T-helper 2 cell (primary cell): Measurements from ENCODE around the gene SUSD1.

Source experiments
- DNase-seq, 5 experiments: peaks; one replicate each; pipeline versions ENCODE4 v3.0.0 to v3.0.0-alpha.2; 2012 to 2022

SUSD1 gene

GRCh38 chr9:112007575-112008240, 167.4 kb downstream of the SUSD1 start:
- DNase-seq = no peak

GRCh38 chr9:112006361-112007020, 168.6 kb downstream of the SUSD1 start:
- no peak for DNase-seq

GRCh38 chr9:112005939-112006338, 169.2 kb downstream of the SUSD1 start:
- DNase-seq = no peak

GRCh38 chr9:112003538-112003937, 171.6 kb downstream of the SUSD1 start:
- DNase-seq = no peak

GRCh38 chr9:112002847-112003457, 172.1 kb downstream of the SUSD1 start:
- DNase-seq = no peak

- DNase-seq = peak in 2 of 5 experiments; percentile 9 to 64
Observed at GRCh38 chr9:112002131-112002846, 172.8 kb downstream of the SUSD1 start.

- no peak for DNase-seq
Observed at GRCh38 chr9:112000743-112001142, 174.4 kb downstream of the SUSD1 start.

- DNase-seq = no peak
Observed at GRCh38 chr9:111999319-111999718, 175.8 kb downstream of the SUSD1 start.

- DNase-seq = no peak
Observed at GRCh38 chr9:111997831-111998230, 177.3 kb downstream of the SUSD1 start.

GRCh38 chr9:111994831-111995458, 180.2 kb downstream of the SUSD1 start:
- DNase-seq = peak in 1 of 5 experiments; percentile 77

- no peak for DNase-seq
Observed at GRCh38 chr9:111993319-111993718, 181.8 kb downstream of the SUSD1 start.

GRCh38 chr9:111992523-111992922, 182.6 kb downstream of the SUSD1 start:
- peak in 1 of 5 experiments; percentile 41 for DNase-seq

- DNase-seq = no peak
Observed at GRCh38 chr9:111991179-111991578, 183.9 kb downstream of the SUSD1 start.
